ENCODE data around the gene OSBPL7. TPM values are rescaled to one million over a fixed set of nuclear protein-coding genes. Genes with fewer than 3 reads are reported as not detected.

The OSBPL7 gene
- total RNA-seq, 4 donors from 2014 or later: 12.7 to 18.0 (median 14.7) TPM

DNA sequence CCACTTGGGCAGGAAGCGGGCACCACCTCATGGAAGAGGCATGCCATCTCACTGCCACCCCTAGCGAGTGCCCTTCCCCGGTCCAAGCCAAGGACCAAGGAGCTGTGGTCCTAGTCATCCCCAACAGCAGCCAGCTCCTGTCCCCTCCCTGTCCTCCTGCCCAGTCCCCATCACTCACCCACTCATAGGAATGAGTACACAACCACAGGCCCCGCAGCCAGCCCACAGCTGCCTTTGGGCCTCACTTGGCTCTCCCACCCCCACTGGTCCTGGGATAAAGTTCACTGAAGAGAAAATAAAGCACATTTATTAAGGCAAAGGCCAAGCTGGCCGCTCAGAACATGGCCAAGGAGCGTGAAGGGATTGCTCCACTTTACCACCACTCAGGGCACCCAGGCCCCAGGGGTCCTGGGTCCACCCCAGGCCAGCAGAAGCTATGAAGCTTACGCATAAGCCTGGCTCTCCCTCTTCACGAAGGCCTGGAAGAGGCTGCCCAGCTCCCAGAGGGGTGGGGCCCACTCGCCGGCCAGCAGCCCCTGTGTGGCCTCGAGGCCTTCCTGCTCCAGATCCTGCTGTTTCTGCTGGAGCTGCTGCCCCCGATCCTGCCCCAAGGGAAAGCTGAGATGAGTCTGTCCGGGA, 15.9 kb upstream of the OSBPL7 start:
- Histone ChIP-seq H3K4me3 (replicated peaks in 1 of 3) (no peak overlapping the region), H3K36me3 (peaks cover 6 to 11% of the 10 kb centered on the region in 2 donors), H3K9me3 (no peaks in the 10 kb centered on the region), H3K4me1 (peaks cover 11 to 21% of the 10 kb centered on the region in 2 donors), H3K27me3 (no peaks in the 10 kb centered on the region), H3K27ac (peak overlapping the region in 1 of 3 donors; percentile 5)
- TF ChIP-seq, protein P1, sequence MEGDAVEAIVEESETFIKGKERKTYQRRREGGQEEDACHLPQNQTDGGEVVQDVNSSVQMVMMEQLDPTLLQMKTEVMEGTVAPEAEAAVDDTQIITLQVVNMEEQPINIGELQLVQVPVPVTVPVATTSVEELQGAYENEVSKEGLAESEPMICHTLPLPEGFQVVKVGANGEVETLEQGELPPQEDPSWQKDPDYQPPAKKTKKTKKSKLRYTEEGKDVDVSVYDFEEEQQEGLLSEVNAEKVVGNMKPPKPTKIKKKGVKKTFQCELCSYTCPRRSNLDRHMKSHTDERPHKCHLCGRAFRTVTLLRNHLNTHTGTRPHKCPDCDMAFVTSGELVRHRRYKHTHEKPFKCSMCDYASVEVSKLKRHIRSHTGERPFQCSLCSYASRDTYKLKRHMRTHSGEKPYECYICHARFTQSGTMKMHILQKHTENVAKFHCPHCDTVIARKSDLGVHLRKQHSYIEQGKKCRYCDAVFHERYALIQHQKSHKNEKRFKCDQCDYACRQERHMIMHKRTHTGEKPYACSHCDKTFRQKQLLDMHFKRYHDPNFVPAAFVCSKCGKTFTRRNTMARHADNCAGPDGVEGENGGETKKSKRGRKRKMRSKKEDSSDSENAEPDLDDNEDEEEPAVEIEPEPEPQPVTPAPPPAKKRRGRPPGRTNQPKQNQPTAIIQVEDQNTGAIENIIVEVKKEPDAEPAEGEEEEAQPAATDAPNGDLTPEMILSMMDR (IDR thresholded peaks at IDR 0.05): no peak
- no peak for TF ChIP-seq POLR2A (IDR thresholded peaks at IDR 0.05)
- 63 to 79% methylated on average over 8 of the region's 13 CpGs for WGBS, 2 donors
- DNase-seq: no peak
- intact Hi-C loops (cut with DNase I): no loop called here

DNA sequence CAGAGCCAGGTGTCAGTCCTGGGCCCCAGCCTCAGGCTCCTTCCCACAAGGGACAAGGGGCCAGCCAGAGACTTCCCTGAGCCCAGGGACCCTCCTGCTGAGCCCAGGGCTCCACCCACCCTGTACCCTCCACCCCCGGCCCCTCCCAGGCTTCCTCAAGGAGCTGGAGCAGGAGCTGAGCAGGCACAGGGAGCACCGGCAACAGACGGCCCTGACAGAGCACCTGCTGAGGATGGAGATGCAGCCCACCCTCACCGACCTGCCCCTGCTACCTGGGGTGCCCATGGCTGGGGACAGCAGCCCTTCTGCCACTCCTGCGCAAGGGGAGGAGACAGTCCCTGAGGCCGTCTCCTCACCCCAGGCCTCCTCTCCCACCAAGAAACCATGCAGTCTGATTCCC, 15.0 kb upstream of the OSBPL7 start:
- WGBS, 2 donors: no CpG with 5 or more reads among the region's 6 CpGs
- no peak overlapping the region for H3K4me3 ChIP-seq (replicated peaks in 1 of 3)
- H3K27me3 ChIP-seq: no peaks in the 10 kb centered on the region
- TF ChIP-seq, protein P1 (IDR thresholded peaks at IDR 0.05): no peak
- peaks cover 15 to 23% of the 10 kb centered on the region in 2 donors for H3K4me1 ChIP-seq
- H3K27ac ChIP-seq: no peak overlapping the region
- no peak for DNase-seq
- peaks cover 6 to 11% of the 10 kb centered on the region in 2 donors for H3K36me3 ChIP-seq
- intact Hi-C loops (cut with DNase I): no loop called here
- no peaks in the 10 kb centered on the region for H3K9me3 ChIP-seq

DNA sequence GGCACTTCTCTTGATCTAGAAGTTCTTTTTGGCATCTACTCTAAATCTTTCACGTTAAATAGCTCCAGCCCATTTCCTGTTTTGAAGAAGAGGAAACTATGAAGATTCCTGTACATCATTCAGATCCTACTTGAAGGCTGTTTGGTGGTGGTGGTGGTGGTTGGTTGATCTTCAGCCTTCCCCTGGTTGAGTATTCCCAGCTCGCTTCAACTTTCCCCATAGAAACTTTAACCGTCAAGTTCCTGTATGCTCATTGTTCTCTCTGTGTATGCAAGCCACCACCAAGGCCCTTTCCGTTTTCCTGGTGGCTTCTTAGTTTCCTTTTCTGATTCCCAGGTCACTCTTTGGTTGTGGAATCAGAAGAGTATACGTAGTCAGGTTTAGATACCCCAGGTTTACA, 13.2 kb upstream of the OSBPL7 start:
- Histone ChIP-seq H3K36me3 (peaks cover 6 to 11% of the 10 kb centered on the region in 2 donors), H3K4me1 (peaks cover 15 to 20% of the 10 kb centered on the region in 2 donors), H3K27me3 (no peaks in the 10 kb centered on the region), H3K4me3 (replicated peaks in 1 of 3) (no peak overlapping the region), H3K9me3 (no peaks in the 10 kb centered on the region), H3K27ac (peak overlapping the region in 1 of 3 donors; percentile 24)
- DNase-seq: no peak
- intact Hi-C loops (cut with DNase I): no loop called here
- WGBS, 2 donors: 67 to 69% methylated on average over 5 of the region's 5 CpGs
- TF ChIP-seq, protein P1 (IDR thresholded peaks at IDR 0.05): no peak
- no peak for TF ChIP-seq POLR2A (IDR thresholded peaks at IDR 0.05)

DNA sequence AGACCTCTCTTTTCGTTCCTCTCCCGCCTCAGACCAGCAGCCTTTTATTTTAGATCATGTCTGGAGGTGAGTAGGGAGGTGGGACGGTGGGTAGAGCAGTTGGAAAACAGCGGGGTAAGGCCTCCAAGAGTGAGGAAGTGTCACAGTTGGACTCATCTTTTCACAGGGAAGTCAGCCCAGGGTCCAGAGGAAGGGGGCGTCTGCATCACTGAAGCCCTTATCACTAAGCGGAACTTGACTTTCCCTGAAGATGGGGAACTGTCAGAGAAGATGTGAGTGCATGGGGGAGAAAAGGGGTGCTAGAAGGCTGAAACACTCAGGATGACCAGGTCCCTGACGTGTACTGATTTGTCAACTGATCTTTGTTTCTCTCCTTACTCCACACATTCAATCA, 10.3 kb upstream of the OSBPL7 start:
- no peak for DNase-seq

More for the DNA sequence above, 10.3 kb upstream of the OSBPL7 start:
- Histone ChIP-seq H3K36me3 (peaks cover 7 to 14% of the 10 kb centered on the region in 2 donors), H3K4me3 (replicated peaks in 1 of 3) (peak overlapping the region in 2 of 3 donors; percentile 77 to 83), H3K27me3 (no peaks in the 10 kb centered on the region), H3K9me3 (no peaks in the 10 kb centered on the region), H3K4me1 (peaks cover 11 to 16% of the 10 kb centered on the region in 2 donors), H3K27ac (no peak overlapping the region)
- 7 to 18% methylated on average over 7 of the region's 7 CpGs for whole genome bisulfite sequencing, 2 donors
- intact Hi-C loops (cut with DNase I): no loop called here
- TF ChIP-seq, protein P1 (IDR thresholded peaks at IDR 0.05): no peak
- TF ChIP-seq POLR2A (IDR thresholded peaks at IDR 0.05): no peak
